Stimulated activated CD8-positive, alpha-beta memory T cell treated with anti-CD3 and anti-CD28 coated beads, Interleukin-2, amount 100 ng/mL, for 48 hours (primary cell): ENCODE measurements around the gene ZNF141.
"Not testable (repeated sequence)": the region's sequence is repeated elsewhere in the genome, so short reads cannot be mapped to it uniquely, and the experiment has no call there.

Experiments
- DNase-seq, 2 donors: peaks; one replicate each; pipeline ENCODE4 v3.0.0-alpha.2; 2020; ENCODE audit warnings: low read depth in 2 of 2

Gene ZNF141

DNA sequence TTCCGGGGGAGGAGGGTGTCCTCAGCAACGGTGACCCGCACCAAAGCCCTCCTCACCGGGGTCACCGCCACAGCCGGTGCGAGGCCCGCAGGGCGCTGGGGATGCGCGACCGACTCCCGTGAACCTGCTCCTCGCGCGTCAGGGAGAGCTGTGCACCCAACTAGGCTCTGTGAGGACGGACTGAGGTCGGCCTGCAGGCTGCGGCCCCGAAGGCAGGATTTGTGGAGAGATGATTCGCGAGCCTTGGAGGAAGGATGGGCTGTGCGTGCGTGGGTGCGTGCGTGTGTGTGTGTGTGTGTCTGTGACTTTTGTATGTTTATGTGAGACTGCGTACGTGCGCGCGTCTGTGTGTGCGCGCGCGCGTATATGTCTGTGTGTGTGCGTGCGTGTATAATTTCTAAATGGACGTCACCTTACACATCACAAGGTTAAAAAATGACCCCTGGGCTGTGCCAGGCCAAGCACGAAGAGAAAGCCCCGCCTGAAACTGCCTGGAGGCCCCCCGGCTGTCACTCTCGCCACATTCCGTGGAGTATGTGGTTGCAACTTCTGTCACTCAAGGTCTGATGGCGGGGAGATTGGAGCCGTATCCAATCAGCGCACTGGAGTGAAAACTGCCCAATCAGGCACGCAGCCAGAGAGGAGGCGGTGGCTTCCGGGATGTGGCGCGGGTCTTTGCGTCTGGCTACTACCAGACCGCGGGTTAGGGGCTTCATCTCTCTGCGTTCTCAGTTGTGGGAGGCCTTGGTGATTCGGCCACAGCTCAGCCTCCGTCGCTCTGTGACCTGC, at the start of gene ZNF141:
Gene ZNF141, plus strand, starts transcription at position 672 of the 789 bp plus-strand sequence. CDS start 170 bp downstream, outside the sequence.
- DNase-seq, result peak; percentile 77 to 83

DNA sequence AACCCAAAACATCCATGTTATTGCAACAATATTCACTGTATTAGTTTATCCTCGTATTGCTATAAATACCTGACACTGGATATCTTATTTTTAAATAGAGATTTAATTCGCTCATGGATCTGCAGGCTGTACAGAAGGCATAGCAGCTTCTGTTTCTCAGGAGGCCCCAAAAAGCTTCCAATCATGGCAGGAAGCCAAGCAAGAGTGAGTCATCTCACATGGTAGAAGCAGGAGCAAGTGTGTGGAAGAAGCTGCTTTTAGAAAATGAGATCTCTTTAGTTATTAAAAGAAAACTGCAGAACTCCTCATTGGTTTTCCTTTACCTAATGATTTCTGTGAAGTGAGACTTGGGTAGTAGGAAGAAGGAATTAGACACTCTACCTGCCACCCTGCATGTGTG, 48.7 kb upstream of the ZNF141 start:
- DNase-seq, result no peak

DNA sequence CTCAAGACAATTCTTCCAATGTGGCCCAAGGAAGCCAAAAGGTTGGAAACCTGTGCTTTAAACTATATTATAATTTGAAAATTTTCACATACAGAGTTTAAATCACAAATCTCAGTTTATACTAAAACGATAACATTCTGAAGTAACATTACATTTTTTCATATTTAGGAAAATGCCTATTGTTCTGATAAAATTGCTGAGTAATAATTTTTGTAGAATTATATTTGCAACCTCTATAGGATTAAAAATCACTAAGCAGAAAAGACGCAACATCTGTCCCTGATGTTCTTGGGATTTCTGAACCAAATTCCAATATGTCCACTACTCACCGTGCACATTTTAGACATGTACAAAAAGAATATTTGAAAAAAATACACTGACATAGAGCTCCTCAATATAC, 42.9 kb upstream of the ZNF141 start:
- DNase-seq, result no peak

DNA sequence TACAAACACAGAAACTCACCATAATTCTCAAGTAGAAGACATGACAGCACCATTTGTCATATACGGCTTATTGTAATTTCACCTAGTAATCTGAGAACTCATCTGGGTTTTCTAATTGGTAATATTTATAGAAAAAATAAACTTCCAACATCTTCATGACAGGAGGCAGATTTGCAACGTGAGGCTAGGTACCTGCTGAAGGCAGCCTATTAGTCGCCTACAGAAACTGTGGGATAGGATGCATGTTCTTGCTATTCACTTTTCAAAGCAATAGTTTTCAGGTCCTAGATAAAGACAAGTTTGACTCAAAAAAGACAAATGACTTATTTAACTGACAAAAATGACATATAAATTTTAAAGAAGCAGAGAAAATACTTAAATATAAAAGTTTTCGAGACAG, 35.2 kb upstream of the ZNF141 start:
- DNase-seq, result no peak

DNA sequence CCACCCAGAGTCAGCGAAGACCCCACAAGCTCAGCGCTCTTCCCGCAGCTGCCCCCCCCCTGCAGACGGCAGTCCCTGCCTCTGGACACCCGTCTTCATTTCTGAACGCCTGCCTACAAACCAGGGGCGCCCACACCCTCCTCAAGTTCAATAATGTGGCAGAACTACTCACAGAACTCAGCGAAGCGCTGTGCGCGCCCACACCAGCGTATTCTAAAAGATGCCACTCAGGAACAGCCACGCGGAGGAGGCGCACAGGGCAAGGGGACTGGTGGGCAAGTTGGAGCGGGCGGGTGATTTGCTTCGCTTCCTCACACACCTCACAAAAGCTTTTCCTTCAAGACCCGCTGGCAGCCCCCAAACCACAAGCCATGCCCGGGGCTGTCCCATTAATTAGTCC, 33.1 kb upstream of the ZNF141 start:
- not testable (repeated sequence) for DNase-seq

DNA sequence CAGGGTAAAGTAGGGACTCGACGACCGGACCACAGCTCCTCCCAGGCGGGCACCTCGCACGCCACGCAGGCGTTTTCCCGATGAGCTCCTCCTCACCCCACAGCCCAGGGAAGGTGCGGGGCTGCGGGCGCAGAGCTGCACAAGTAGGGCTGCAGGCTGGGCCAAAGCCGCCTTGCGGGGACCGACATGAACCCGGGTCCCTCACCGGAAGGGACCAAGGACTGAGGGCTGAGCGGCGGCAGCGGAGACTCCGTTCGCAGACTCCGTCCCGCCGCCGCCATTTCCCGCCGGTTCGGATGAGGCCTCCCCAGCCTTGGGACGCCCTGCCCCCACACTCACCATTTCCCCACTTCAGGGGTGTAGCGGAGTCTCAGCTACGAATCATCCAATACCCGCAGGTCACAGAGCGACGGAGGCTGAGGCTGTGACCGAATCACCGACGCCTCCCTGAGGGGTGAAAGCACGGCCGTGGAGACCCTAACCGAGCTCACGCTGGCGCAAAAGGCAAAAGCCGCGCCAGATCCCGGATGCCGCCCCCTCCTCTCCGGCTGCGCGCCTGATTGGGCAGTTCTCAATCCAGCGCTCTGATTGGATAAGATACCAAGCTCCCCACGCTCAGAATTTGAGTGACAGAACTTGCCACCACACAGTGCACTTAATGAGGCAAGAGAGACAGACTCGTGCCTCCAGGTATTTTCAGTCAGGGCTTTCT, 32.5 kb upstream of the ZNF141 start, which contains the start of gene ZNF732:
Gene ZNF732, minus strand, starts transcription at position 506 of the 712 bp plus-strand sequence. Its CDS starts 164 bp downstream, at position 342.
- no peak for DNase-seq

DNA sequence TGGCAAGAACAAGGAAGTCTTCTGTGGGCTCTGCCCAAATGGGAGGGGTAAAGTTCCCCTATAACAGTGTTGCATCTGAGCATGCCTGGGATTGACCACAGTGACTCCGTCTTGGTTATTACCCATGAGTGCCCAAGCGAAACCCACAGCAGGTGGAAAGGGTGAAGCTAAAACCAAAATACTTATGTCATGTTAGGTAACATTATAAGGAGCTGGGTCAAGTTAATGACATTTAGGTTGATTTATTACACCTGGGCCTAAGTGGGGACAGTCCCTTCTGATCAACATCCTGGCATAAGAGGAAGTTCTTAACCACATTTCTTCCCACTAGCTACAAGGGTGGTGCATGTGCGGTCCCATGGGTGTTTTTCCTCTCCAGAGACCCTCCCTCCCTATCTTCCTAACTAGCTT, 31.1 kb upstream of the ZNF141 start:
- no peak for DNase-seq

DNA sequence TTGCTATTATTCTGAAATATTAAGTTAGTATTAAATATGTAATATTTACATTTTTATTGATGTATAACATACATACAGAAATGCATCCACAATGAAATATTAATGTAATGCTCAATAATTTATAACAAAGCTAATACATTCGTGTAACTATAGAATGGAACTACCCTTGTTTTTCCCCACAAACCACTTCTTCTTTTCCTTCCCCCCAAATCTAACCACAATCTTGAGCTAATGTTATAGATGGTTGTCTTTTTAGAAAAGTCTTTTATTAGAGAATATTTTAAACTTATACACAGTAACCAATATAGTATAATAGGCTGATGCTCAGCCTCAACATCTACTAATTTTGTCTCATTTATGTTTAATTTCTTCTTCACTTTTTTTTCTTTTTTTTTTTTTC, 27.8 kb upstream of the ZNF141 start:
- DNase-seq, result no peak

DNA sequence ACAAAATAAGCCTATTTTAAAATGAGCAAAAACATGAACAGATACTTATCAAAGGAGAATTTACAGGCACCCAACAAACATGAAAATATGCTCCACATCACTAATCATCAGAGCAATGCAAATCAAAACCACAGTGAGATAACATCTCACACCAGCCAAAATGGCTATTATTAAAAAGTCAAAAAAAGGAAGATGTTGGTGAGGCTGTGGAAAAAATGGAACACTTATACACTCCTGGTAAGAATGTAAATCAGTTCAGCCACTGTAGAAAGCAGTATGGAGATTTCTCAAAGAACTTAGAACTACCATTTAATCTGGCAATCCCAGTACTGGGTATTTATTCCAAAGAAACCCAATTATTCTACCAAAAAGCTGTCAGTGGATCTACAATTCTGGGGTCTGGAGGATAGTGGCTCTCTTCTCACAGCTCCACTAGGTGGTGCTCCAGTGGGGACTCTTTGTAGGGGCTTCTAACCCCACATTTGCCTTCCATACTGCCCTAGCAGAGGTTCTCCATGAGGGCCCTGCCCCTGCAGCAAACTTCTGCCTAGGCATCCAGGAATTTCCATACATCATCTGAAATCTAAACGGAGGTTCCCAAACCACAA, 23.2 kb upstream of the ZNF141 start:
- no peak for DNase-seq

DNA sequence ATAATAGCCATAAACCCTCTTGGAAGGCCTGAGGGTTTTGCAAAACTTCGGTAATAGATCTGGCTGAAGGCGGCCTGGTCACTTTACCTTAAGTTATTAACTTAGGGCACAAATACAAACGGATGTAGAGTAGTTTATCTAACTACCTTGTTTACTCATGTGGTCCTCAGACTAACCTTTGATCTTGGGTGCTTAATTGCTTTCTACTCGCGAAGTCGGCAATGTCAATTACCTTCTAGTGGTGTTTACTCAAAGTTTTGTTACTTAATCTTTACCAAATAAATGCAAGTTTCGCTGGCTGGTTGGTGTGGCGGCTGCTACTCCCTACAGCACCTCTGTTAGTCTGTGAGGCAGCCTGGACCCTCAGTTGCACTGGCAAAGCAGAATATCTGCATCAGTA, 8.9 kb upstream of the ZNF141 start:
- no peak for DNase-seq

DNA sequence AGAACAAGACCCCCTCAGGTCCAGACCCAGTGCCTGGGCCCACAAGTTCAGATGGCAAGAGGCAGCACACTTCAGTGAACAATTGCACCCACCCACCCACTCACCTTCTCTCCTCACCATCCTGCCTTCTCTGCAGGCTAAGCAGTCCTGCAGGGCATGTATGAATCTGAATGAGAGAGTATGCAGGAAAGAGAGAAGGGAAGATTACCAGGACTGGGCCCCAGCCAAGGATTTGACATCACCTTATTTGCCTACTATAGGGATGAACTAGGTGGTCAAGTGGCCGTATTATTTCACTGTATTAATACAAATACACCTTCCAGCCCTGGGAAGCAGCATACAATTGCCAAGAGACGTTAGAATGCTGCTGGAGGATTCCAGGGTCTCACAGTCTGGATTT, 2.1 kb upstream of the ZNF141 start:
- DNase-seq, result no peak

DNA sequence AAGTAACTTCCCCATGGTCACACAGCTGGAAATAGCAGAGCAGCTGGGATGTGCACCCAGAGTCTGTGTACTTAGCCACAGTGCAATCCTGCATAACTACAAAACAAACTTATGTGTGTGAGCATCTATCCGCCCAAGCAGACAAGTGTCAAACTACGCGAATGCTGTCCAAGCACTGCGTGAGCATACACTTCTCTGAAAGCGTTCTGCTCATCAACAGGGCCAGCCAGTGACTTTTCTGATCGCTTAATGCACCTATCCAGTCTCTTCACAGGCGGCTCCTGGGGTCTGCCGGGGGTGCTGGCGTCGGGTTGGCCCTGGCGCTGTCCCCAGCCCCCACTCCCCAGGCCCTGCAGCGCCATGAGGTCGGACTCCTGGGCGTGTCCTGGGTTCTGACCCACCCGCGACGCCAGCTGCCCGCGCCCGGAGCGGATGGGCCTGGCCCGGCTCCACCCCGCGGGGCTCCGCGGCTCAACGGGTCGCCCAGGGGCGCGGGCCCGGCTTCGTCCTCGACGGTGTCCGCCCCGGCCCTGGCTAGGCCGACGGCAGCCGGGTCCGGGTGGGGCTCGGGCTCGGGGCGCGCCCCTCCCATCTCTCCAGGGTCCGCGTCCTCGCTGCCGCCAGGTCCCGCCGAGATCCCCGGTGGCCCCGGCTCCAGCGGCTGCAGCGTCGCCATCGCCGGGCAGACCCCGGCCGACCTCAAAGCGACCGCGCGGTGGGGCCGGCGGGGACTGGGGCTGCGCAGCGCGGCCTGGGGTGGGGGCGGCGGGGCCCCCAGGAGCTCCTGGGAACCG, 1.3 kb upstream of the ZNF141 start:
- DNase-seq, result no peak

DNA sequence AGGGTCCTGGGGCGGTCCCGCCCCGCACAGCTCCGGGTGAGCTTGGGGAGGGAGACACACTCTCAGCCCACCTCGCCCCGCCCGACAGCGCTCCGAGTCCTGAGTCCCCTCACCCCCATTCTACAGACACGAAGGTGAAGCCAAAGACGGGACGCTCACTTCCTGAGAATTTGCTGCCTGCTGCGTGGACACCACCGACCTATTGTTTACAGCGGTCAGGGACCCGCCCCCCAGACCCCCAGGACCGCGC, 796 bp upstream of the ZNF141 start:
- DNase-seq, result no peak

DNA sequence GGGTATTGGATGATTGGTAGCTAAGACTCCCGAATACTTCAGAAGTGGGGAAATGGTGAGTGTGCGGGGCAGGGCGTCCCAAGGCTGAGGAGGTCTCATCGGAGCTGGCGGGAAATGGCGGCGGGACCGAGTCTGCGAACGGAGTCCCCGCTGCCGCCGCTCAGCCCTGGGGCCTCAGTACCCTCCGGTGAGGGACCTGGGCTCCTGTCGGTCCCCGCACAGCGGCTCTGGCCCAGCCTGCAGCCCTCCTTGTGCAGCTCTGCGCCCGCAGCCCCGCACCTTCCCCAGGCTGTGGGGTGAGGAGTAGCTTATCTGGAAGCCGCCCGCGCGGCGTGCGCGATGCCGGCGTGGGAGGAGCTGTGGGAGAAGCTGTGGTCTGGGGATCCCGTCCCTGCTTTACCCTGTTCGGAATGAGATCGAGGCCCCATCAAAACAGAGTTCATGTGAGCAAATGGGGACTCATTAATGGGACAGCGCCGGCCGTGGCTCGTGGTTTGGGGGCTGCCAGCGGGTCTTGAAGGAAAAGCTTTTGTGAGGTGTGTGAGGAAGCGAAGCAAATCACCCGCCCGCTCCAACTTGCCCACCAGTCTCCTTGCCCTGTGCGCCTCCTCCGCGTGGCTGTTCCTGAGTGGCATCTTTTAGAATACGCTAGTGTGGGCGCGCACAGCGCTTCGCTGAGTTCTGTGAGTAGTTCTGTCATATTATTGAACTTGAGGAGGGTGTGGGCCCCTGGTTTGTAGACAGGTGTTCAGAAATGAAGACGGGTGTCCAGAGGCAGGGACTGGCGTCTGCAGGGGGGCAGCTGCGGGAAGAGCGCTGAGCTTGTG, 531 bp downstream of the ZNF141 start:
- peak; percentile 41 for DNase-seq

DNA sequence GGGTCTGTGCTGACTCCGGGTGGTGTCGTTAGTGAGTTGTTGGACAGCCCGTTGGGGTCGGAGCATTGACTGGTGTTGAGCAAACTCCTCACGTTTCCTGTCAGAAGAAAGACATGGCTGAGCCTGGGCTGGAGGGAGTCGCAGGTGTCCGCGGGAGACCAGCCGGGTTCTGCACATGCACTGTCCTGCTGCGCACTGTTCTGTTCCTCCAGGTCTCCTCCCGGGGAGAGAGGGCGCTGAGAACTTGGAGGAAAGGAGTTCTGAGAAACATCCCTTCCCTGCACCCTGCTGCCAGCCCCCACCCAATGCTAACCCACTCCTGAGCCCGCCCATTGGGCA, 1.1 kb downstream of the ZNF141 start:
- peak in 1 of 2 donors; percentile 1 for DNase-seq

DNA sequence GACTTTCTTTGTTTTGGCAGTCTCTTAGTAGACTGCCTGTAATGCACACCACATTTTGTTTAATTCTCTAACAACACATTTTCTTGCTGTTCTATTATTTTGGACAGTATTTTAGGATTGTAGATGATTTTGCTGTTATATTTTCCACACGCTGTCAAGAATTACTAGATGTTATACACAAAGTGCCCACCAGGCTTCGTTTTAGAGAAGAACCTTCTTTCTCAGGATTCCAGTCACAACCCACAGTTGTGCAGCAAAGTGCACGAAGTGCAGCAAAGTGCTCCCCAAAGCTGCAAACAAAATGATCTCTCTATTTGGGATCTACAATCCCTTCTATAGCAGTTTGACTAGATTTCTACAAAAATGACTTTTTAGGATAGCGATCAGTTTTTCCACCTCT, 2.4 kb downstream of the ZNF141 start:
- no peak for DNase-seq

DNA sequence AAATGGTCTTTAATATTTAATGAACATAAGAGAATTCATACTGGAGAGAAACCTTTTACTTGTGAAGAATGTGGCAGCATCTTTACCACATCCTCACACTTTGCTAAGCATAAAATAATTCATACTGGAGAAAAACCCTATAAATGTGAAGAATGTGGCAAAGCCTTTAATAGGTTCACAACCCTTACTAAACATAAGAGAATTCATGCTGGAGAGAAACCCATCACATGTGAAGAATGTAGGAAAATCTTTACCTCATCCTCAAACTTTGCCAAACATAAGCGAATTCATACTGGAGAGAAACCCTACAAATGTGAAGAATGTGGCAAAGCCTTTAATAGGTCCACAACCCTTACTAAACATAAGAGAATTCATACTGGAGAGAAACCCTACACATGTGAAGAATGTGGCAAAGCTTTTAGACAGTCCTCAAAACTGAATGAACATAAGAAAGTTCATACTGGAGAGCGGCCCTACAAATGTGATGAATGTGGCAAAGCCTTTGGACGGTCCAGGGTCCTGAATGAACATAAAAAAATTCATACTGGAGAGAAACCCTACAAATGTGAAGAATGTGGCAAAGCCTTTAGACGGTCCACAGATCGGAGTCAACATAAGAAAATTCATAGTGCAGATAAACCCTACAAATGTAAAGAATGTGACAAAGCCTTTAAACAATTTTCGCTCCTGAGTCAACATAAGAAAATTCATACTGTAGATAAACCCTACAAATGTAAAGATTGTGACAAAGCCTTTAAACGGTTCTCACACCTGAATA, 35.6 kb downstream of the ZNF141 start:
- DNase-seq, result no peak

DNA sequence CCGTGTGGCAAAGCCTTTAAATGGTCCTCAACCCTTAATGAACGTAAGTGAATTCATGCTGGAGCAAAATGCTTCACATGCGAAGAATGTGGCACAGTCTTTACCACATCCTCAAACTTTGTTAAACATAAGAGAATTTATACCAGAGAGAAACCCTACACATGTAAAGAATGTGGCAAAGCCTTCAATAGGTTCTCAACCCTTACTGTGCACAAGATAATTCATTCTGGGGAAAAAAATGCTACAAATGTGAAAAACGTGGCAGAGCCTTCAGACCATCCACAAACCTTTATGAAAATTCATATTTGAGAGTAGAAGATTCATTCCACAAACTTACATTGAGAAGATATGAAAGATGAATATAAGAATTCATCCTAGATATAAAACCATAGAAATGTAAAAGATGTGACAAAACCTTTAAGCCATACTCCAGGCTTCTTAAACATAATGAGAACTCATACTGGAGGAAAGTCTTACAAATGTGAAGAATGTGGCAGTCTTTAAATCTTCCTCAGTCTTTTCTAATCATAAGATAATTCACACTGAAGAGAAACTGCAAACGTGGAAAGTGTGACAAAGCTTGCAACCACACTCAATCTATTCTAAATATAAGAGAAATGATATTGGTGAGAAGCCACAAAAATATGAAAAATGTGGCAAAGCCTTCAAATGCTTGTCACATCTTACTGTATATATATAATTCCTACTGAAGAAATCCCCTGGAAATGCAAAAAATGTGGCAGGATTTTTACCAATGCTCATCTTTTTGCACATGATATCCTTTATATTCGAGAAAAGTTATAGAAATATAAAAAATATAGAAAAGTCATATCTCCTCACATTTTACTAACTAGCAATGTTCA, 36.9 kb downstream of the ZNF141 start:
- no peak for DNase-seq

DNA sequence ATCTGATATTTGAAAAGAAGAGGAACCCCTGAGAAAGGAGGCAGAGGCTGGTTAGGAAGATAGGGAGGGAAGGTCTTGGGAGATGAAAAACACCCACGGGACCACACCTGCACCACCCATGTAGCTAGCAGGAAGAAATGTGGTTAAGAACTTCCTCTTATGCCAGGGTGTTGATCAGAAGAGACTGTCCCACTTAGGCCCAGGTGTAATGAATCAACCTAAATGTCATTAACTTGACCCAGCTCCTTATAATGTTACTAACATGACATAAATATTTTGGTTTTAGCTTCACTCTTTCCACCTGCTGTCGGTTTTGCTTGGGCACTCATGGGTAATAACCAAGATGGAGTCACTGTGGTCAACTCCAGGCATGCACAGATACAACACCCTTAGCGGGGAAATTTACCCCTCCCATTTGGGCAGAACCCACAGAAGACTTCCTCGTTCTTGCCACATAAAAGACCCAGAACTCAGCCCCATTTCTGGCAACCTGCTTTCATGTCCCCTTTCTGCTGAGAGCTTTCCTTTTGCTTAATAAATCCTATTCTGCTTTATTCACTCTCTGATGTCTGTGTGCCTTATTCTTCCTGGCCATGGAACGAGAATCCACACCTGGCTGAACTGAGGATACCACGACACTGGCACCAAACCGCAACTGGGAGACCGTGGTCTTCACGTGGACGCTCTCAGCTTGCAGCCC, 46.8 kb downstream of the ZNF141 start:
- DNase-seq, result no peak
